HG02588 (cell line): ENCODE measurements around the gene TTLL1.
"Not testable (repeated sequence)": the region's sequence is repeated elsewhere in the genome, so short reads cannot be mapped to it uniquely, and the experiment has no call there.

Experiments used
- ATAC-seq: cut with Tn5 transposase; IDR thresholded peaks from one replicate; pipeline ENCODE4 v1.9.1; 2021; ENCODE audit warnings: mild to moderate bottlenecking, moderate library complexity; ENCODE audit not compliant: unreplicated experiment

The TTLL1 gene

DNA sequence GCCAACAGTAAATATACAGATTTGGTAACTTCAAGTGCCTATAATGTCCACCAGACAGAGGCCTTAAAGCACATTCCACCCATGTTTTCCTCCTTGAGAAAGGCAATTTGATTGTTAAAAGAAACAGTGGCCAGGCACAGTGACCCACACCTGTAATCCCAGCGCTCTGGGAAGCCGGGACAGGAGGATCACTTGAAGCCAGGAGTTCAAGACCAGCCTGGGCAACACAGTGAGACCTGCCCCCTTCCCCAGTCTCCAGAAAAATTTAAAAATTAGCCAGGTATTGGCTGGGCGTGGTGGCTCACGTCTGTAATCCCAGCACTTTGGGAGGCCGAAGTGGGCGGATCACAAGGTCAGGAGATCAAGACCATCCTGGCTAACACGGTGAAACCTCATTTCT is 93.5 kb downstream of the TTLL1 start:
- not testable (repeated sequence) for ATAC-seq

GRCh38 chr22:42994917-42995562 is 94.2 kb downstream of the TTLL1 start:
- no peak for ATAC-seq

DNA sequence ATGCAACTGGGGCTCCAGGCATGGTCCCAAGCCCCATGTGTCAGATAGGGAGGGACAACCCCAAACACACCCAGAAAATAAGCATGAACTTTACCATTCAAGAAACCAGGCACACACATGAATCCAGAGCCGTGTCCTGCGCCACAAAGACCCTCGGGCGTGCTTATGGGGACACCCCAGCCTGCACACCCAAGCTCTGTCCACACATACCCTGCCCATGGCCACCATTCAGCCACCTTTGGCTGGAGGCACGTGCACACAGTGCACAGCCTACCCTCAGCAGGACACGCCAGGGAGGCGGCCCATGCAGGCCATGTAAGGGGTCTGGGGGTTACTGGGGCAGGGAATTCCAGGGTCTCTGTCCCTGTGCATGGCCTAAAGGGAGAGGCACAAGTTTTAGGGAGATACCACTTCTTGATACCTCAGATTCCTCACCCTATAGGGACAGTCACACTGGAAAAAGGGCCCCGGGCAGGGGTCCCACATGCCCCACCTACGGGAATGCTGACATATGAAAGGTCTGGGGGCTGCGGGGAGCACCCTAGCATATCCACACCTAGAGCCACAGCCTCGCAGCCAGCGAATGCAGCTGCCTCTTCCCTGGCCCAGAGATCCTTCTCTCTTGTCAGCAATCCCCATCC is 94.8 kb downstream of the TTLL1 start:
- ATAC-seq: no peak

DNA sequence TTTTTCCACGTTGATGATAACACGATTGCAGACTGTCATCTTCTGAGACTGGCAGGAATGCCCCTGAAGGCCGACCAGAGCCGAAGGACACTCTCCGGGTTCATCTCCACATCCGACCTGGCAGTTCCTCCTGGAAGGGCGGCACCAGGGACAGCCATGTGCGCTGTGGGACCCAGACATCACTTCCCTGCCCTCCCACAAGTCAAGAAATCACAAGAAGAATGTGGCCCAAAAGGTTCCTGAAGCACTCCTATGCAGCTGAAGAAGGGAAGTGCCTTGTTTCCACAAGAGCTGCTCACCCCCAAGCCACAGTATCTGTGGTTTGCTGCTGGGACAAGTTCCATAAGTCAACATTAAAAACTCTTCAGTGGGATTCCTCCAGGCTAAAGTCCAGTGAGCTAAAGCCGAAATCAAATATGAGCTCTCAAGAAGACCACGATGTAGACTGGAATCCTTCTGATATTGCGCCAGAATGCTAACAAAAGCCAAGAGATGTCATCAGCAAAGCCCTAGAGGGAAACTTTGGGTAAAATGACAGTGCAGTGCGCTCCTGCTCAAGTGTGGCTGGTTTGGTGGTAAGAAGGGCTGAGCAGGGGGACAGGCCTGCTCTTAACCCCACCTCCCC is 95.4 kb downstream of the TTLL1 start:
- no peak for ATAC-seq

- no peak for ATAC-seq
Observed at GRCh38 chr22:42992886-42993479, 96.2 kb downstream of the TTLL1 start.

- ATAC-seq: no peak
Observed at GRCh38 chr22:42992092-42992491, 97.1 kb downstream of the TTLL1 start.

GRCh38 chr22:42991010-42991651 is 98.1 kb downstream of the TTLL1 start:
- ATAC-seq: no peak

GRCh38 chr22:42990131-42990838 is 98.9 kb downstream of the TTLL1 start:
- ATAC-seq: no peak
